Hepatic stellate cell (primary cell): ENCODE results near the gene PKN1.
A peak's percentile ranks its signal among the peaks of the same experiment; 100 is the strongest.

Experiments
- DNase-seq: peaks from one replicate; pipeline ENCODE4 v3.0.0; 2011; ENCODE audit warnings: low spot score

PKN1 gene

DNA sequence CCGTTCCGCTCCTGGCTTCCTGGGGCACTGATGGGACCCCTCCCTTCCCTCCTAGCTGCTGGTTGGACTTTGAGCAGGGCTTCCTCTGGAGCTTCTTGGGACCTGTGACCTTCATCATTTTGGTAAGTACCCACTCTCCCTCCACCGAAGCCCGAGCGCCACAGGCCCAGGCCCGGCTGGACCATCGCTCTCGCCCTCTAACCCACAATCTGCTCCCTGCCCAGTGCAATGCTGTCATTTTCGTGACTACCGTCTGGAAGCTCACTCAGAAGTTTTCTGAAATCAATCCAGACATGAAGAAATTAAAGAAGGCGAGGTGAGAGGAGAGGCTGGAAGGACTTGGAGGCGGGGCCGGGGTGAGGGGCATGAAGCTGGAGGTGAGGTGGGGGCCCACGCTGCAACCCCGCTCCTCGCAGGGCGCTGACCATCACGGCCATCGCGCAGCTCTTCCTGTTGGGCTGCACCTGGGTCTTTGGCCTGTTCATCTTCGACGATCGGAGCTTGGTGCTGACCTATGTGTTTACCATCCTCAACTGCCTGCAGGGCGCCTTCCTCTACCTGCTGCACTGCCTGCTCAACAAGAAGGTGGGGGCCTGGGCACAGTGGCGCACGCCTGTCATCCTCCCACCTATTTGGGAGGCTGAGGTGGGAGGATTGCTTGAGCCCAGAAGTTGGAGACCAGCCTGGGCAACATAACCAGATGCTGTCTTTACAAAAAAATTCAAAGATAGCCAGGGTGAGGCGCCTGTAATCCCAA lies 26.3 kb upstream of the PKN1 start:
- DNase-seq, result no peak

DNA sequence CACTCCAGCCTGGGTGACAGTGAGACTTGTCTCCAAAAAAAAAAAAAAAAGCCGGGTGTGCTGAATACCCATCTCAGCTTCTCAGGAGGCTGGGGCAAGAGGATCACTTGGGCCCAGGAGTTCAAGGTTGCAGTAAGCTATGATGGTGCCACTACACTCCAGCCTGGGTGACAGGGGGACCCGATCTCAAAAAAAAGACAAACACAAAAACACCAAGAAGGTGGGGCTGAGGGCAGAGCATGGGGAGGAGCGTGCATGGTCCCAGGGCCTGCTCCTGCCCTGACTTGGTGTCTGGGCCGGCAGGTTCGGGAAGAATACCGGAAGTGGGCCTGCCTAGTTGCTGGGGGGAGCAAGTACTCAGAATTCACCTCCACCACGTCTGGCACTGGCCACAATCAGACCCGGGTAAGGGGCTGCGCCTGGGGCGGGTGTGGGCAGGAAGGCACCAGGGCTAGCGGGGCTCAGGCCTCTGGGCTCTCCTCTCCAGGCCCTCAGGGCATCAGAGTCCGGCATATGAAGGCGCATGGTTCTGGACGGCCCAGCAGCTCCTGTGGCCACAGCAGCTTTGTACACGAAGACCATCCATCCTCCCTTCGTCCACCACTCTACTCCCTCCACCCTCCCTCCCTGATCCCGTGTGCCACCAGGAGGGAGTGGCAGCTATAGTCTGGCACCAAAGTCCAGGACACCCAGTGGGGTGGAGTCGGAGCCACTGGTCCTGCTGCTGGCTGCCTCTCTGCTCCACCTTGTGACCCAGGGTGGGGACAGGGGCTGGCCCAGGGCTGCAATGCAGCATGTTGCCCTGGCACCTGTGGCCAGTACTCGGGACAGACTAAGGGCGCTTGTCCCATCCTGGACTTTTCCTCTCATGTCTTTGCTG lies 25.3 kb upstream of the PKN1 start:
- DNase-seq, result no peak

DNA sequence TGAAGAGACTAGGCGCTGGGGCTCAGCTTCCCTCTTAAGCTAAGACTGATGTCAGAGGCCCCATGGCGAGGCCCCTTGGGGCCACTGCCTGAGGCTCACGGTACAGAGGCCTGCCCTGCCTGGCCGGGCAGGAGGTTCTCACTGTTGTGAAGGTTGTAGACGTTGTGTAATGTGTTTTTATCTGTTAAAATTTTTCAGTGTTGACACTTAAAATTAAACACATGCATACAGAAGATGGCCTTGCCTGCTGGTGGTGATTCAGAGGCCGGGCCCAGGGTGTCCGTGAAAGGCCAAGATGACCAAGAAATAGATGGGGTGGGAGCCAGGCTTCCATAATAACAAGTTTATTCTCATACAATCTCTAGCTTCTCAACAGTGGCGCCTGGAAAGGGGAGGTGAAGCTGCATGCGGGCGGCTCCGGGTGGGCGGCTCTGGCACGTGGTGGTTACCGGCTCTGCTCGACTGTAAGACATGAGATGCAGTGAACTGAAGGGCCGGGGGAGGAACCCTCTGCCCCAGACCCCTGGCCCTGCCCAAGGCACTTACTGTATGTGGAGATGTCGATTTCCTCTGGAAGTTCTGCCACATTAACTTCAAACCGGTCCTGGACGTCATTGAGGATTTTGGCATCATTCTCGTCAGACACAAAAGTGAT lies 24.5 kb upstream of the PKN1 start:
- no peak for DNase-seq

DNA sequence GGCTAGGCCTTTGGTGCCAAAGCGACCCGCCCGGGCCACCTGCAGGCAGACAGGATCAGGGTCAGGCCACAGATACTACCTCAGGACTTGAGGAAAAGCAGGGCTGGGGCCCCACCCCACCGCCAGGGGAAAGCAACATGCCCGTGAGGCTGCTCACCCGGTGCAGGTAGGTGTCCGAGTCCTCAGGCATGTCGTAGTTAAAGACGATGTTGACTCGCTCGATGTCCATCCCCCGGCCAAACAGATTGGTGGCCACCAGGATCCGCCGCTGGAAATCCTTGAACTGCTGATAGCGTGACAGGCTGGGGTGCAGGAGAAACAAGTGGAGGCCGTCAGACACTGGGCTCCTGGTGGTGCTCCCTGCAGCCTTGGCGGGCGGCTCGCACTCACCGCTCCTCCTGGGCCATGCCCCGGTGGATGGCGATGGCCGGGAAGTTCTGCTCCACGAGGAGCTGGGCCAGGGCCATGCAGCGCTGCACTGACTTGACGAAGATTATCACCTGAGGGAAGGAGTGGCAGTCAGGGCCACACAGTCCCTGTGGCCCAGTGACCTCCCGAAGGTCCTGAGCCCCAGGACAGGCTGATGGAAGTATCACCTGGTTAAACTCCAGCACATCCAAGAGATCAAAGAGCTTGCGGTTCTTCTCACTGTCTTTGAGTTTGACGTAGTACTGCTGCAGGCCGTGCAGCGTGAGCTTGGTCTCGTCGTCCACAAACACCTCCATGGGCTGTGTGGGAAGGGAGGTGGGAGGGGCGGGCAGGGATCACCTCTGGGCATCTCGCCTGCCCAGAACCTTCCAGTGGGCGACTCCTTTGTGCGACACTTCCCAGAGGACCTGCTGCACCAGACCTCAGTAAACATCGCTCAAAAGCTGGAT lies 23.7 kb upstream of the PKN1 start:
- no peak for DNase-seq

DNA sequence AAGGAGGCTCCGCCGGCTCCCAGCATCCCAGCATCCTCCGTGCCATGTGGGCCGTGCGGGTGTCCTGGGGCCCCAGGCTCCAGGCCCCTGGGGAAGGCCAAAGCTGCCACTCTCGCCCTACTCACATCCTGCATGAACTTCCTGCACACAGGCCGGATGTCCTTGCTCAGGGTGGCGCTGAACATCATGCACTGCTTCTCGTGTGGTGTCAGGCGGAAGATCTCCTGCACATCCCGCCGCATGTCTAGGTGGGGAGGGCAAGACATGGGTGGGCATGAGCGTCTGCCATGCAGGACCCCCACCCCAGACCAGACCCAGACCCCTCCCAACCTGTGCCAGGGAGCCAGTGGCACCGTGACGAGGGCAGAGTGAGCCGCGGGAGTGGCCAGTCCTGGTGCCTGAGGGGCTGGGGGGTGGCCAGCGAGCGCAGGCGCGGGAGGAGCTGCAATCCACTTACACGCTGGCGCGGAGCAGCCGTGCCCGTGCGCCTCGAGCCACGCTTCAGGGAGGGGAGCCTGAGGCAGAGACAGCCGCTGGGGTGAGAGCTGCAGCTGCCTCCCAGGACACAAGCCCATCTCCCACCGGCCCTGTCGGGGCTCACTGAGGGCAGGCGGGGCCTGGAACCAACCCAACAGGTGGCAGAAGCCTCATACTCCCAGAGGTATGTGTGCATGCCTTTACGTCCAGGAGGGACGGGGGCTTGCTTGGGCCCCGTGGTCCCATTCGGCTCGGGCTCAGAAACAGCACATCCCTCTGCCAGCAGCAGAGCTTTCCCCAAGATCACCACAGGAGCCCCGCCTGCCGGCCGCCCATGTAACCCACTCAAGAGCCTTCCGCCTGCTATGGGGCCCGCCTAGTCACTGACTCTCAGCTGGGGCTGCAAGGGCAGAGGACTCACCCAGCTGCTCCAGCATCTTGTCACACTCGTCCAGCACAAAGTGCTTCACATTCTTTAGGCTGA lies 22.7 kb upstream of the PKN1 start:
- no peak for DNase-seq

DNA sequence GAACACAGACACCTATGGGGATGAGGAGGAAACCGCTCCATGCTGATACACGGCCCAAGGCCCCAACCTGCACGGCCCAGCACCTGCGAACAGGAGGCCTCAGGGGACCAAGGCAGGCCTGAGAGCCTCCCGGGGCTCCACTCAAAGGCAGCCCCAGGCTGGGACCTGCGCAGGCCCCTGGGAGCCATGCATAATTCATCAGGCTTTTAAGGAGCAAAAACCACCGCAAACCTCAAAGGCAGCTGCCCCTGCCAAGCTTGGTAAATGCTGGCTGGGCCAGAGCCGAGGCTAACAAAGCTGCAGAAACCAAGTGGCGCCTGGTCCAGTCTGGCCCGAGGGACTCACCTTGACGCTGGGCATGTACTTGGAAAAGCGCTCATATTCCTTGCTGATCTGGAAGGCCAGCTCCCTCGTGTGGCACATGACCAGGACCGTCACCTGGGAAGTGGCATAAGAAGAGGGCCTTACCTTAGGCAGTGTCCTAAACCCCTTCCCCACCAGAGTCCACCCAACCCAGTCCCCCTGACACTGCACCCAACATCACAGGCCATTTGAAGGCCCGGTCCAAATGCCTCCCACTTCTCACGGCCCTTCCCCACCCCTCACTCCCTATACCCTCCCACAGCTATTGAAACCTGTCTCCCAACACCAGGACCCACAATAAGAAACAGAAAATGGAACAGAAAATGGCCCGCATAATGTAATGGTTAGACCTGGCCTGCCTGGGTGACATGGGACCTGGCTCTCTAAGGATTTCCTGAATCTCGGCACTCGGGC lies 21.8 kb upstream of the PKN1 start:
- DNase-seq, result no peak

DNA sequence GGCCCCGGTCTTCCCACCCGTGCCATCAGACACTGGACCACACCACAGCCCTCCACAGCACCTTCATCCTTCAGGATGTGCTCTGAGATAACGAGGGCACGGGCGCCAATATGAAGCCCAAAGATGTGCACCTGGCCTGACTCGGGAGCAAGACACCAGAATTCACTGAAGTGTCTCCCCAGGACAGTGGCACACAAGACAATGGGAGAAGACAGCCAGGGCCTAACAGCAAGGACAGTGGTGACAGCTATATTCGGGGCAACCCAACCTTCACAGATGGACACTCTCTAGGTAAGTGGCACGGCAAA lies 21.2 kb upstream of the PKN1 start:
- DNase-seq, result no peak

DNA sequence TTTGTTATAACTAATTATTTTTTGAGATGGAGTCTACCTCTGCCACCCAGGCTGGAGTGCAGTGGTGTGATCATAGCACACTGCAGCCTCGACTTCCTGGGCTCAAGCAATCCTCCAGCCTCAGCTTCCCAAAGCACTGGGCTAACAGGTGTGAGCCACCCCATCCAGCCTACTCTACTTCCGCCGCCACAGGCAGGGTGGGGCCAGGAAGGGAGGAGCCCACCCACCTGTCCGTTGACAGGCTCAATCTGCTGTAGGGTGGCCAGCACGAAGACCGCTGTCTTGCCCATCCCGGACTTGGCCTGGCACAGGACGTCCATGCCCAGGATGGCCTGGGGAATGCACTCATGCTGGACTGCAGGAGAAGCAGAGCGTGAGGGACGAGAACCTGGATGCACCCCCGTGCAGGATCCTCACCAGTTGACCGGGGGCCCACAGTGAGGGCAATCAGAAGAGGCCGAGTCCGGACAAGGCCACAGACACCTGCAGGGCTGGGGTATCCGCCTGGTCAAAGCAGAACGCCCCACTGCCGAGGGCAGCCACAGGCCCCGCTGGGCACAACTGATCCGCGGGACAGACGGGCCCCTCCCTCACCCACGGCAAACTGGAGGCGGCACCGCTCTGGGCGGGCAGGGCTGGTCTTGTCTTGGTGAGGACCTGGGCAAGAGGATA lies 20.6 kb upstream of the PKN1 start:
- no peak for DNase-seq

DNA sequence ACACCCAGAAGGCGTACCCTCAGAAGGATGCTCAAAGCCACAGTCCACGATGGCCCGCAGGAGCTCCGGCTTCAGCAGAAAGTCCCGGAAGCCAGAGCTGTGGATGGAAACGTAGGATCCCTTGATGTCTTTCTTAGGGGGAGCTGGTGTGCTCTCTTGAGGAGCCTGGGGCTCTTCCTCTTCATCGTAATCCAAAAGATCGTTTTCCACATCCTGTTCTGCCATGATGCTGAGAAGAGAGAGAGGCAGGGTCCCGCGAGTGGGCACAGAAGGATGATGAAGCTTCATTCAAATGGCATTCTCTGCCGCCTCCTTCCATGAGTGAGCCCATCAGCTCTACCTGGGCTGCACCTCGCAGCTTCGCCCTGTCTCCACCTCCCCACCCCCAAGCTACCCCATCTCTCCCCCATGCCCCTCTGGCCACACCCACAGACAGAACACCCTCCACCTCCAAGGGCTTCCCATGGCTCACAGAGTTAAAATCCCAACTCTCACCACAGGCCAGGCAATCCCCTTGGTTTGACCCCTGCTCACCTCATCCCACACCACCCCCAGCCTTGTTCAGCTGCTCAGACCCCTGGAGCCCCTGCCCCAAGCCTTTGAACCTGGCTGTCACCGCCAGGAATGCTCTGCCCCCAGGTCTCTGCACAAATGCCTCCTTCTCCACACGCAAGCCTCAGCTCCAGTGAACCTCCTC lies 20.0 kb upstream of the PKN1 start:
- no peak for DNase-seq

DNA sequence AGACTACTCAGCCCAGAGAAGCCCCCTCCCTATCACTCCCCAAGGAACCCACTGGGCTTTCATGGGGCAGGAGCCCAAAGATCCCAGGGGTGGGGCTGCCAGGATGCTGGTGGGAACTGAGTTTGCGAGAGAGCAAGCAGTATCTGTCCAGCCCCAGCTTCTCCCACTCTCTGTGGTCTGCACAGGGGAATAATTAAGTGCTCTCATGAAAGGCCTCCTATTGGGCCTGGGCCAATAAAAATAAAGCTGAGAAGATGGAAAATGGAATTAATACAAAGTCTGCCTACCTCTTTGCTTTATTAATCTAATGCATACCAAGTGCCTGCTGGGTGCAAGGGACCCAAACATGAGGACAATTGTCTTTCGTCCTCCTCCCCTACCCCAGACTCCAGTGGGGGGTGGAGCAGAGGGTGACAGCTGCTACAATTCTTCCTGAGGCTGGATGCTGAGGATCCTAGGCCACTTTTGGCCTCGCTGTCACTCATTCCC lies 19.4 kb upstream of the PKN1 start:
- DNase-seq, result peak; percentile 75

DNA sequence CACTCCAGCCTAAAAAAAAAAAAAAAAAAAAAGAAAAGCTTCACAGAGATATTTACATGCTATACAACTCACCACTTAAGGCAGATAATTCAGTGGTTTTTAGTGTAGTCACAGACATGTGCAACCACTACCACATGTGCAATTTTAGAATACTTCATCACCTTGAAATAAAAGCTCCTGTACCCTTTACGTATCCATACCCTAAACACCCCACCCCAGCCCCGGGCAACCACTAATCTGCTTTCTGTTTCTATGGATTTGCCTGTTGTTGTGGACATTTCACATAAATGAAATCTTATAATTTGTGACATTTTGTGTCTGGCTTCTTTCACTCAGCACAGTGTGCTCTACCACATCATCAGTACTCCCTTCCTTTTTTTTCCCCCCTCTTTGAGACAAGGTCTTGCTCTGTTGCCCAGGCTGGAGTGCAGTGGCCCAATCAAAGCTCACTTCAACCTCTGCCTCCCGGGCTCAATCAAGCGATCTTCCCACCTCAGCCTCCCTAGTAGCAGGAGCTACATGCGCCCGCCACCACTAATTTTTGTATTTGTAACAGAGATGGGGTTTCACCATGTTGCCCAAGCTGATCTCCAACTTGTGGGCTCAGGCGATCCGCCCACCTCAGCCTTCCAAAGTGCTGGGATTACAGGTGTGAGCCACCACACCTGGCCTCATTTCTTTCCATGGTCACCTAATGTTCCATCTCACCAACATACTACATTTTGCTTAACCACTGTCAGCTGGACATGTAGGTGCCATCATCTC lies 18.0 kb upstream of the PKN1 start:
- DNase-seq, result no peak

DNA sequence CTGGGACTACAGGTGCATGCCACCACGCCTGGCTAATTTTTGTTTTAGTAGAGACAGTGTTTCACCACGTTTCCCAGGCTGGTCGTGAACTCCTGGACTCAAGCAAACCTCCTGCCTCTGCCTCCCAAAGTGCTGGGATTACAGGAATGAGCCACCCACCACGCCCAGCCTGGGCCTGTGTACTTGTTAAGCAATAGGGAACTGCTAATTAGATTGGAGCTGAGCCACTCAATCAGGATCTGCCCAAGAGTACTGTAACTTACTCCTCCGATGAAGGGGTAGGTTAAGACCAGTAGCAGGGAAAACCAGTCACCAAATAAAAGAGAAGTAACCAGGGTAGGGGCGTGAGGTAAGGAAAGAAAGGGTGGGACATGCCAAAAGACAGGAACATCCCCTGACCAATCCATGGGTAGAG lies 16.3 kb upstream of the PKN1 start:
- DNase-seq, result peak; percentile 5

DNA sequence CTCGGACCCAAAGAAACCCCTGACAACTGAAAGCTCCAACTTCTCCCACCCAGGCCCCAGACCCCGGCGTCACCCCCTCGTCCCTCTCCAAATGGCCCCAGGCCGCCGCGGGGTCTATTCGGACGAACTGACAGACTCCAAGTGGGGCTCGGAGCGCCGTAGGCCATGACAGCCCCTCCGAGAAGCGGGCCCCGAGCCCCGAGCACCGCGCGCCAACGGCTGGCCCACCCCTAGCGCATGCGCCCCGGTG lies 14.3 kb upstream of the PKN1 start:
- DNase-seq, result peak; percentile 94

DNA sequence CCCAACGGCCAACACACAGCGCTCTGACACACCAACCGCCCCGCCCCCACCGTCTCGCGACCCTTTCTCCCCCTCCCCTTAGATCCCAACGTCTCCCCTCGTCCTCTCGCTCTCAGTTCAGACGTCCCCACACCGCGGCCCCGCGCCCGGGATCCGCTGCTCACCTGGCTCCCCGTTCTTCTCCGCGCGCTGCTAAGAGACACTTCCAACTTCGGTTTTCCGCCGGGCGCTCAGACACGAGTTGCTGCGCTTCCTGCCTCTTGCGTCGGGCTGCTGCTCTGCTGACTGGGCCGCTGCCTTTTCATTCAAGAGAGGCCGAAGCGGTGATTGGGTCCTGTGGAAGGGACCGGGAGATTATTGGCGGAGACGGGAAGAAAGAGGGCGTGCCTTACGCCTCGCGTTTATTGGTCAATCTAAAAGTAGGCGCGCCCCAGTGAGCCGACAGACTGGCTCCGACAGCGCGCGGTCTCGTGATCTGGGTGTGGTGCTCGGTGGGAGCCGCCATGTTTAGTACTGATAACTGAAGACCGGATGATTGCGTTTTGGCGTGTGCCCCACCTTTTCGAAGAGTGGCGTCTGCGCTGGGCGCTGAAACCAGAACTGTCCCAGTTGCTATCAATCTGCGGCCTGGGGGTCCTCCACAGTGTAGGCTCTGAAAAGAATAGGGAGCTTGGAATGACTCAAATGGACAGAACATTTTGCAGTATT lies 13.8 kb upstream of the PKN1 start, which contains the start of gene DDX39A:
Gene DDX39A, minus strand, starts transcription at position 236 of the 708 bp plus-strand sequence. CDS start 6,121 bp downstream, outside the sequence.
- peak; percentile 100 for DNase-seq

DNA sequence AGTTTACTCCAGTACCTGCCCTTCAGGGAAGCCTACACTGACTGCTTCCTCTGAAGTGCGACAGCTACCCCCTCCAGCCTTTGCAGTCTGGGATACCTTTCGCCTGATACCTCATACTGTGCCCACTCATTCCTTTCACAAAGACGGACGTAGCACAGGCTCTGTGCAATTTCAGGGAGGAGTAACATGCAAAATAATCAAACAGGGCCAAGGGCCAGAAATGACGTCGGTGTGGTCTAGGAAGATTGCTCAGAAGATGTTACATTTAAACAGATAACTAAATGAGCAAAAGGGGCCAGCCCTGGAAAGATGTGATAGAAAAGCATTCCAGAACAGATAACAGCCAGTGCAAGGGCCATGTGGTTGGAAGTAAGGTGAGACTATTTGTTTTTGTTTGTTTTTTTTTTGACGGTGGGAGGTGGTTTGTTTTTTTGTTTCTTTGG lies 7.4 kb upstream of the PKN1 start:
- no peak for DNase-seq

DNA sequence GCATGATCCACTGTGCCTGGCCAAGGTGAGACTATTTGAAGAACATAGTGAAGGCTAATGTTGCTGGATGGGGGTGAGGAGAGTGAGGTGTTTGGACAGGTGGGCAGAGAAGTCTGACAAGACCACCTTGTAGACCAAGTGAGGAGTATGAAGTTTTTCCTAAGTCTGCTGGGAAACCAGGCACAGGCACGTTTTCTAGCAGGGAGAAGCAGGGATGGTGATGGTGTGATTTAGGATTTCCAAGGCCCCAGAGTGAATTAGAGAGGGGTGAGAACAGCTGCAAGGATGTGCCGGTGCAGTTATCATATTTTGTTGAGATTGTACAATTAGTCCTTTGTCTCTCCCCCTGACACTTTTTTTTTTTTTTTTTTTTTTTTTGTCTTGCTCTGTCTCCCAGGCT lies 5.6 kb upstream of the PKN1 start:
- DNase-seq, result no peak

DNA sequence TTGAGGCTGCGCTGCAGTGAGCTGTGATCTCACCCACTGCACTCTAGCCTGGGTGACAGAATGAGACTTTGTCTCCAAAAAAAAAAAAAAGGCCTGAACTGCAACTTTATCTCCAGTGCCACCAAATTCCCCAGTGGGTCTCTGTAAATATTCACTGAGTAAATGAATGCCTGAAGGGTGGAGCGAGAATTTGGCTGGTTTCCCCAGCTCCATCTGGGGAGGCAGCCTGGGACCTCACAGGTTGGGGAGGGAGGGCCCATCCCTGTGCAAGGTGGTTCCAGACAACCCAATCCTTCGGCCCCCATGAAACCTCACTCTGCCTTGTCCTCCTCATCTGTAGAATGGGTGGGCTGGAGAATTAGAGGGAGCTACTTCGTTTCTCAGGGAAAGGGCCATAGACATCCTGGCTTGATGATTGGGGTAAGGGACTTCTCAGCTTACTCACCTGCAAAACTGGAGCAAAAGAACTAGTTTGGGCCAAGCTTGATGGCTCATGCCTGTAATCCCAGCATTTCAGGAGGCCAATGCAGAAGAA lies 4.2 kb upstream of the PKN1 start:
- no peak for DNase-seq
